CD4-positive, CD25-positive, alpha-beta regulatory T cell (primary cell): Measurements from ENCODE around the gene C10orf105. TPM values are rescaled to one million over a fixed set of nuclear protein-coding genes. Genes with fewer than 3 reads are reported as not detected.
A peak's percentile ranks its signal among the peaks of the same experiment; 100 is the strongest.

Experiments used
- ATAC-seq, 2 donors: fragments of 150-1000 bp; cut with Tn5 transposase; one replicate each; pipeline ENCODE4 v1.10.0; 2021; ENCODE audit warnings: low read depth in 2 of 2, moderate number of reproducible peaks in 2 of 2, moderate library complexity in 1 of 2
- DNase-seq, 3 donors: peaks; one replicate each; pipeline versions ENCODE4 v3.0.0 to v3.0.0-alpha.2; 2012 to 2022; ENCODE audit warnings: mixed read lengths in 1 of 3
- H3K27ac ChIP-seq: one replicate; pipeline ENCODE4 v1.7.0; 2013; ENCODE audit warnings: mild to moderate bottlenecking, low read length; ENCODE audit not compliant: insufficient read depth, poor library complexity, severe bottlenecking
- H3K27me3 ChIP-seq: one replicate; pipeline ENCODE4 v1.7.0; 2013; ENCODE audit warnings: low read length; ENCODE audit not compliant: control insufficient read depth, insufficient read depth
- H3K36me3 ChIP-seq: one replicate; pipeline ENCODE4 v1.7.0; 2013; ENCODE audit warnings: mild to moderate bottlenecking, low read length, moderate library complexity; ENCODE audit not compliant: control insufficient read depth, insufficient read depth
- H3K4me1 ChIP-seq: 2 replicates; pipeline ENCODE4 v1.7.0; 2013; ENCODE audit warnings: mild to moderate bottlenecking, low read length; ENCODE audit not compliant: insufficient read depth, control insufficient read depth, poor library complexity, severe bottlenecking
- H3K4me3 ChIP-seq: one replicate; pipeline ENCODE4 v1.7.0; 2013; ENCODE audit warnings: low read depth, mild to moderate bottlenecking, low read length, moderate library complexity
- H3K9me3 ChIP-seq, 2 experiments: 1 replicate in 1 of 2; 2 replicates in 1 of 2; pipeline ENCODE4 v1.7.0; 2013; ENCODE audit warnings: low read length in 2 of 2, mild to moderate bottlenecking in 1 of 2, moderate library complexity in 1 of 2; ENCODE audit not compliant: control insufficient read depth in 2 of 2
- H3K27ac Mint-ChIP-seq, 3 donors: one replicate each; pipeline ENCODE4 v1.8.0; 2020 to 2022; ENCODE audit warnings: mild to moderate bottlenecking in 3 of 3, mixed read lengths in 3 of 3, moderate library complexity in 2 of 3
- H3K27me3 Mint-ChIP-seq: one replicate; pipeline ENCODE4 v1.8.0; 2022; ENCODE audit warnings: mild to moderate bottlenecking, mixed read lengths
- H3K36me3 Mint-ChIP-seq: one replicate; pipeline ENCODE4 v1.8.0; 2020; ENCODE audit warnings: mixed read lengths
- H3K4me1 Mint-ChIP-seq, 4 donors: one replicate each; pipeline ENCODE4 v1.8.0; 2020 to 2022; ENCODE audit warnings: mixed read lengths in 4 of 4, mild to moderate bottlenecking in 1 of 4
- H3K4me3 Mint-ChIP-seq, 4 donors: one replicate each; pipeline ENCODE4 v1.8.0; 2020 to 2022; ENCODE audit warnings: mild to moderate bottlenecking in 4 of 4, mixed read lengths in 4 of 4, moderate library complexity in 3 of 4
- H3K9me3 Mint-ChIP-seq, 7 donors: one replicate each; pipeline ENCODE4 v1.8.0; 2020 to 2022; ENCODE audit warnings: mixed read lengths in 7 of 7, mild to moderate bottlenecking in 3 of 7, moderate library complexity in 2 of 7
- polyA plus RNA-seq, 4 donors: library from polyadenylated mRNA; unstranded; fragments of 300-500 nt; fragmentation: Illumina TruSeq; gene quantifications; one replicate each; pipeline ENCODE4 v1.2.3, GENCODE V29; 2021
- total RNA-seq: library from RNA; stranded (reverse); gene quantifications from one replicate; pipeline ENCODE4 v1.2.3, GENCODE V29; 2022

C10orf105 gene
- total and polyA plus RNA-seq, 5 donors from 2014 or later, result 0.05 to 0.52 (median 0.20) TPM; not detected in 2

DNA sequence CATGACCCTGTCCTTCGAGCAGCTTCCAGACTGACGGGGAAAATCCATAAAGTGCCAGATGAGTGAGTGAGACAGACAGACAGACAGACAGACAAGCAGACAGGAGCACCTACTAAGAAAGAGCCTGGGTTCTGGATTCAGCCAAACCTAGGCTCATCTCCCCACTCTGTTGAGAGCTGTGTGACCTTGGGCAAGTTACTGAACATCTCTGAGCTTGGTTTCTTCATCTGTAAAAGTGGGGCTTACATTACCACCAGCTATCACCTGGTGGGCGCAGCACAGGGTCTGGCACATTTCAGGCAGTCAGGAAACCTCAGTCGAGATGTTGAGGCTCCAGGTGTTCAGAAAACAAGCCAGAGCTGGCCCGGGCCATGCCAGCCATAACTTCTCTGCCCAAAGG is 37.6 kb downstream of the C10orf105 start:
- Histone ChIP-seq H3K36me3 (no peaks in the 10 kb centered on the region), H3K27ac (no peak overlapping the region), H3K4me3 (no peak overlapping the region), H3K27me3 (no peaks in the 10 kb centered on the region), H3K4me1 (no peaks in the 10 kb centered on the region), H3K9me3 (no peaks in the 10 kb centered on the region)
- Mint-ChIP-seq H3K4me3 (no peak overlapping the region), H3K27me3 (peaks cover 12% of the 10 kb centered on the region), H3K4me1 (peaks cover 0 to 4% (median 1%) of the 10 kb centered on the region in 4 donors), H3K9me3 (peaks cover 0 to 3% (median 0%) of the 10 kb centered on the region in 7 donors), H3K27ac (no peak overlapping the region), H3K36me3 (no peaks in the 10 kb centered on the region)
- no peak for ATAC-seq
- DNase-seq, result no peak

DNA sequence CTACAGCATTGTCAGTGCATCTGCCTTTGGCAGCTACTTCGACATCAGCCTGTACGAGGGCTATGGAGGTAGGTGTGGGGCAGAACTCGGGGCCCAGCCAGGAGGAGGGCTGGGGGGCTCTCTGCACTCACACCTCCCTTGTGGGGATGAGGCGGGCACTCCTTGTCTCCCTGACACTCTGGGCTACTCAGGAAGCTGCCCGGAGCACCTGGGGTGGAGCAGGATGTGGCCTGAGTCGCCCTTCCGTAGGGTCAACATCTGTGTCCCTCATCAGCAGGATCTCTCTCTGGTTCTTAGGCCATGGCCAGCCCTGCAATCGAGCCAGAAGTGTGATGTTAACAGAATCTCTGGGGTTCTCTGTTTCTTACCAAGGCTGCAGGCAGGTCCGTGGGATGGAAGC is 40.2 kb downstream of the C10orf105 start:
- H3K27ac ChIP-seq, result no peak overlapping the region
- H3K27me3 ChIP-seq, result no peaks in the 10 kb centered on the region
- no peak overlapping the region for H3K4me3 ChIP-seq
- H3K4me3 Mint-ChIP-seq, result no peak overlapping the region
- ATAC-seq, result no peak
- H3K36me3 Mint-ChIP-seq, result no peaks in the 10 kb centered on the region
- no peaks in the 10 kb centered on the region for H3K4me1 ChIP-seq
- no peaks in the 10 kb centered on the region for H3K9me3 ChIP-seq
- H3K4me1 Mint-ChIP-seq, result peaks cover 0 to 3% (median under 1%) of the 10 kb centered on the region in 4 donors
- DNase-seq, result no peak
- H3K27me3 Mint-ChIP-seq, result peaks cover 8% of the 10 kb centered on the region
- H3K27ac Mint-ChIP-seq, result no peak overlapping the region
- H3K36me3 ChIP-seq, result no peaks in the 10 kb centered on the region
- H3K9me3 Mint-ChIP-seq, result peaks cover 0 to 3% (median 0%) of the 10 kb centered on the region in 7 donors

DNA sequence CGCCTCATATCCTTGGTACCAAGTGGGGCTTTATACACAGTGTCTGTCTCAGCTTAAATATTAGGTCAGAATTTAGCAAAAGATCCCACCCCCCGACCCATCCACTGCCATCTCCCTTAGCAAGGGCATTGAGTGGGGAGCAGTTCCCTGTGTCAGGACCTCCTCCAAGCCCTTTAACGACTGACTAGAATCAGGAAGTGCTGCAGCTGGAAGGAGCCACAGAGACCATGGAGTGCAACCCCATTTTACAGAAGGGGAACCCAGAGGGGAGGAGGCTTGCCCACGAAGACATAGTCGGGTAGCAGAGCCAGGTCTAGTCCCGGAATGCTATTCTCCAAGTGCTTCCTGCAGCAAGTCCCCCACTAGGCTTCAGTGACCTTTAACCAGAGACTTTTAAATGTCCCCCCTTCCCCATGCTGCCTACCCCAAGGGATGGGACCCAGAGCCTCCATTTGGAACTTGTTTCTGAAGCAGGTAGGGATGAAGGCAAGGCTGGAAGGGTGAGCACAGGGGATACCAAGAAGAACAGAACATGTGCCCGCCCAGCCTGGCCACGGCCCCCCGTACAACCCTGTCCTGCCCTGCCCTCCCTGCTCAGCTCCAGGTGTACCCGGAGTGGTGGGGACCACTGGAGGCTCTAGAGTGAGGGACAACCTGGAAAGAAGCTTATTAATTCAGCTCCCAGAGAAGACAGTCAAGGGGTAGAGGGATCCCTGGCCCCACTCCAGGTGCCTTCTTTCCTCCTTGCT is 41.3 kb downstream of the C10orf105 start:
- no peak overlapping the region for H3K4me3 Mint-ChIP-seq
- H3K36me3 ChIP-seq, result no peaks in the 10 kb centered on the region
- H3K4me1 ChIP-seq, result no peaks in the 10 kb centered on the region
- H3K27me3 ChIP-seq, result no peaks in the 10 kb centered on the region
- no peak overlapping the region for H3K4me3 ChIP-seq
- peaks cover 0 to 3% (median 0%) of the 10 kb centered on the region in 7 donors for H3K9me3 Mint-ChIP-seq
- H3K27ac Mint-ChIP-seq, result no peak overlapping the region
- ATAC-seq, result no peak
- no peak overlapping the region for H3K27ac ChIP-seq
- no peaks in the 10 kb centered on the region for H3K9me3 ChIP-seq
- H3K36me3 Mint-ChIP-seq, result no peaks in the 10 kb centered on the region
- no peak for DNase-seq
- peaks cover 8% of the 10 kb centered on the region for H3K27me3 Mint-ChIP-seq
- H3K4me1 Mint-ChIP-seq, result no peaks in the 10 kb centered on the region

DNA sequence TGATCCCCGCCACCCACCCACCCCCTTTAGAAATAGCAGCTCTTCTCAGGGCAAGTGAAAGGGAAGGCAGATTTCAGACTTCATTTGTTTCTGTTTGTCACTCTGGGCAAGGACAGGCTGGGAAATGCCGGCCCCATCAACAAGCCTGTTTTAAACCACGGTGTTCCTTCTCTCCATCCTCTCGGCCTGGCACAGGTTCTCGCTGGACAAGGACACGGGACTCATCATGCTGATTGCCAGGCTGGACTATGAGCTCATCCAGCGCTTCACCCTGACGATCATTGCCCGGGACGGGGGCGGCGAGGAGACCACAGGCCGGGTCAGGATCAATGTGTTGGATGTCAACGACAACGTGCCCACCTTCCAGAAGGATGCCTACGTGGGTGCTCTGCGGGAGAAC is 42.3 kb downstream of the C10orf105 start:
- Histone ChIP-seq H3K27me3 (no peaks in the 10 kb centered on the region), H3K36me3 (no peaks in the 10 kb centered on the region), H3K9me3 (no peaks in the 10 kb centered on the region), H3K4me1 (no peaks in the 10 kb centered on the region), H3K27ac (no peak overlapping the region), H3K4me3 (no peak overlapping the region)
- H3K4me3 Mint-ChIP-seq, result no peak overlapping the region
- ATAC-seq (no peak), DNase-seq (no peak)
- H3K9me3 Mint-ChIP-seq, result peaks cover 0 to 3% (median 0%) of the 10 kb centered on the region in 7 donors
- no peaks in the 10 kb centered on the region for H3K36me3 Mint-ChIP-seq
- no peak overlapping the region for H3K27ac Mint-ChIP-seq
- H3K4me1 Mint-ChIP-seq, result no peaks in the 10 kb centered on the region
- H3K27me3 Mint-ChIP-seq, result peaks cover 8% of the 10 kb centered on the region

DNA sequence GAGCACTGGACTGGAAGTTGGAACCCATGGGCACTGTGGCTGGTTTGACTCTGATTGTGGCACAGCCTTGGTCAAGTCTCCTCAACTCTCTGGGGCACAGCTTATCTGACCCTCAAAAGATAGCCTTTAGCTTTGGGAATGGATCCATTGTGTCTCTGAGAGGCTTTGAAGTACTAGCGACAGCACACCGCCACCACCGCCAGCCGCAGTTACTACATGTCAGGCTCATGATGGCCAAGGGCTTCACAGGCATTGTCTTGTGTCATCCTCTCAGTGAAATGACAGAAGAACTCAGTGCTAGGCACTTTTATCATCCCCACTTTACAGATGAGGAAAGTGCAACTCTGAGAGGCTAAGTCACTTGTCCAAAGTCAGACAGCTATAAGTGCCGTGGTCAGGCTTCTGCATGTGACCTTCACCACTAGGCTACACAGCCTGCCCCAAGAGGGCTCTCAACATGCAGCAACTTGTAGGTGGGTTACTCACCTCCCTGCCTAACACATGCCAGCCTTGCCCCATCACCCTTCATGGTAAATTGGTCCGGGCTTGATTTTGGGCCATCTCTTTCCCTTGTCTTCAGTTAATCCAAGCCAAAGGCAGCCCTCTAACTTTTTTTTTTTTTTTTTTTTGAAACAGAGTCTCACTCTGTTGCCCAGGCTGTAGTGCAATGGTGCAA is 44.1 kb downstream of the C10orf105 start:
- DNase-seq (no peak), ATAC-seq (no peak)
- no peak overlapping the region for H3K27ac Mint-ChIP-seq
- Histone ChIP-seq H3K27me3 (no peaks in the 10 kb centered on the region), H3K27ac (no peak overlapping the region), H3K4me3 (no peak overlapping the region), H3K36me3 (no peaks in the 10 kb centered on the region), H3K9me3 (no peaks in the 10 kb centered on the region), H3K4me1 (no peaks in the 10 kb centered on the region)
- H3K9me3 Mint-ChIP-seq, result peaks cover 0 to 3% (median 0%) of the 10 kb centered on the region in 7 donors
- H3K27me3 Mint-ChIP-seq, result no peaks in the 10 kb centered on the region
- H3K4me1 Mint-ChIP-seq, result no peaks in the 10 kb centered on the region
- no peaks in the 10 kb centered on the region for H3K36me3 Mint-ChIP-seq
- no peak overlapping the region for H3K4me3 Mint-ChIP-seq

DNA sequence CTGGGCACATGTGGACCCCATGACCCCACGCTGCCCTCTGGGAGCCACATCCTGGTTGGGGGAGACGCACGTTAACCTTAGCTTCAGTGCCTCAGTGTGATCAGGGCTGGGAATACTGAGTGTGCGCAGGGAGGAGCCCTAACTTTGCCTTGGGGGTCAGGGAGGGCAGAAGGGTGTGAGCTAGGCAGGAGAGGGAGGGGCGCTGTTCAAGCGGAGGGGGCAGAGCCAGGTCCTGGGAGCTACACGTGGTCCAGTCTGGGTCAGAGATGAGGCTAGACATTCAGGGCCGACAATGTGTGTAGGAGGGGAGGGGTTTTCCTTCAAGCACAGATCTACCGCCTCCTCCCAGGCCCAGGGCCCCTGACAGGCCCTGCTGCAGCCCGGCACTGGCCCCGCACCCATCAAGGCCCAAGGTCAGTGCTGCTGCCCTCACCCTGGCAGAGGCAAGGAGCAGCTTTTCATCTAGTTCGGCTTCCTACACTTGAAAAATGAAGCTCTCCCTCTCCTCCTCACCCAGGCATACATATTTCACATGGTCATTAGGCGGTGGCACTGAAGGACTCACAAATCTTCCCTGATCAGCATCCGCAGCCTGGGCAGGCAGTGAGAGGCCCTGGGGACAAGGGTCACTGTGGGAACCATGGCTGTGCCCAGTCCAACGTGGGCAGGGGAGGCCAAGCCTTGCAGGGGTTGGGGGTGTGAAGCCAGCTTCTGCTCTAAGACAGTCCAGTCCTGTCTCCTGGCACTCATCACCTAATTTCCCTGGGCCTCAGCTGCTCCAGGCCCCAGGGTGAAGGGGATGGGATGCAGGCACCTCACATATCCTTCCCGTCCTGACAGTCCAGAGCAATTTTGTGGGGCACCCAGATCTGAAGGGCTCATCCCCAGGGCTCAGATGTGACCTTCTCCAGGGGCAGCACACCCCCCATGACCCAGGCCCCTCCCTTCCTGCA is 47.3 kb downstream of the C10orf105 start:
- peaks cover 0 to 5% (median 2%) of the 10 kb centered on the region in 4 donors for H3K4me1 Mint-ChIP-seq
- ATAC-seq (no peak), DNase-seq (no peak)
- Histone ChIP-seq H3K27ac (no peak overlapping the region), H3K27me3 (no peaks in the 10 kb centered on the region), H3K4me1 (no peaks in the 10 kb centered on the region), H3K36me3 (no peaks in the 10 kb centered on the region), H3K4me3 (no peak overlapping the region), H3K9me3 (no peaks in the 10 kb centered on the region)
- no peak overlapping the region for H3K4me3 Mint-ChIP-seq
- peak overlapping the region in 1 of 3 donors; percentile 25 for H3K27ac Mint-ChIP-seq
- no peaks in the 10 kb centered on the region for H3K36me3 Mint-ChIP-seq
- H3K9me3 Mint-ChIP-seq, result no peaks in the 10 kb centered on the region
- H3K27me3 Mint-ChIP-seq, result no peaks in the 10 kb centered on the region

DNA sequence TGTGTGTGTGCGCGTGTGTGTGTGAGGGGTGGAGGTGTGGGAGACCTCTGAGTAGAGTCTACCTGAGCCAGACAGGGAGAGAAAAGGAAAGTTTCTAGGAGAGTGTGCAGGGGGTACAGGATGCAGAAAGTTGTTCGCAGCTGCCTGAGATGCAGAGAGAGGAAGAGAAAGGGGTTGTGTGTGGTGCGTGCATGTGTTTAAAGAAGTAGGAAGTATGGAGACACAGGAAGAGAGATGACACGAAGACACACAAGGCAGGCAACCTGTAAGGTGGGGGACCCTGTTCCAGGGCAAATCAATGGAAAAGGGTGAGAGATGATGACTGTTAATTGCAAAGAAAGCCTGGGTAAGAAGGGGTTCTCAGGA is 52.2 kb downstream of the C10orf105 start:
- H3K4me3 ChIP-seq, result no peak overlapping the region
- DNase-seq (peak in 1 of 3 donors; percentile 23), ATAC-seq (peak in 1 of 2 donors; percentile 40)
- H3K4me1 ChIP-seq, result no peaks in the 10 kb centered on the region
- Mint-ChIP-seq H3K27me3 (no peaks in the 10 kb centered on the region), H3K9me3 (peaks cover 0 to 2% (median 0%) of the 10 kb centered on the region in 7 donors), H3K4me3 (no peak overlapping the region), H3K36me3 (no peaks in the 10 kb centered on the region), H3K27ac (peak overlapping the region in 2 of 3 donors; percentile 83 to 93), H3K4me1 (peaks cover 0 to 19% (median 2%) of the 10 kb centered on the region in 4 donors)
- no peak overlapping the region for H3K27ac ChIP-seq
- H3K27me3 ChIP-seq, result no peaks in the 10 kb centered on the region
- H3K36me3 ChIP-seq, result no peaks in the 10 kb centered on the region
- H3K9me3 ChIP-seq, result no peaks in the 10 kb centered on the region
